Measurements from ENCODE around the gene ALG14.

Gene ALG14

DNA sequence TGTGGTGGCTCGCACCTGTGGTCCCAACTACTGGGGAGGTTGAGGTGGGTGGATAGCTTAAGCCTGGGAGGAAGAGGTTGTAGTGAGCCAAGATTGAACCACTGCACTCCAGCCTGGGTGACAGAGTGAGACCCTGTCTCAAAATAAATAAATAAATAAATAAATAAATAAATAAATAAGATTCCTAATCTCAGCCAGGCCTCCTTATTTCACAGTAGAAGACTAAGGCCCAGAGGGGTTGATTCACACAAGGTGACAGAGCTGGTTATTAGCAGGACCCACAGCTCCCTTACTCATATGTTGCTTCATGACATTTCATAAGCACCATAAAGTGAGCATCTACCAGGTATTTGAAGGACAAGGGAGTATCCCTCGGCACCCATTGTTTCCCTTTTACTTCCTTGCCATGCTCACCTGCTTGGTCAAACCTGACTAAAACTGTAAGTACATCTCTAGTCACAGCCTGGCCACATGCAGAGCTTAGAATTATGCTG, 32.7 kb downstream of the ALG14 start:
- in situ Hi-C loops (cut with HindIII; ENCODE audit: low sequenced_read_pairs) = no loop called here
- no peak overlapping the region for H3K4me3 ChIP-seq (ENCODE audit: low read depth, low read length)
- TF ChIP-seq, protein P1, sequence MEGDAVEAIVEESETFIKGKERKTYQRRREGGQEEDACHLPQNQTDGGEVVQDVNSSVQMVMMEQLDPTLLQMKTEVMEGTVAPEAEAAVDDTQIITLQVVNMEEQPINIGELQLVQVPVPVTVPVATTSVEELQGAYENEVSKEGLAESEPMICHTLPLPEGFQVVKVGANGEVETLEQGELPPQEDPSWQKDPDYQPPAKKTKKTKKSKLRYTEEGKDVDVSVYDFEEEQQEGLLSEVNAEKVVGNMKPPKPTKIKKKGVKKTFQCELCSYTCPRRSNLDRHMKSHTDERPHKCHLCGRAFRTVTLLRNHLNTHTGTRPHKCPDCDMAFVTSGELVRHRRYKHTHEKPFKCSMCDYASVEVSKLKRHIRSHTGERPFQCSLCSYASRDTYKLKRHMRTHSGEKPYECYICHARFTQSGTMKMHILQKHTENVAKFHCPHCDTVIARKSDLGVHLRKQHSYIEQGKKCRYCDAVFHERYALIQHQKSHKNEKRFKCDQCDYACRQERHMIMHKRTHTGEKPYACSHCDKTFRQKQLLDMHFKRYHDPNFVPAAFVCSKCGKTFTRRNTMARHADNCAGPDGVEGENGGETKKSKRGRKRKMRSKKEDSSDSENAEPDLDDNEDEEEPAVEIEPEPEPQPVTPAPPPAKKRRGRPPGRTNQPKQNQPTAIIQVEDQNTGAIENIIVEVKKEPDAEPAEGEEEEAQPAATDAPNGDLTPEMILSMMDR (IDR thresholded peaks at IDR 0.05; ENCODE audit: low read depth, low read length) = no peak
- no peak for DNase-seq (ENCODE audit: low read depth, low spot score)

DNA sequence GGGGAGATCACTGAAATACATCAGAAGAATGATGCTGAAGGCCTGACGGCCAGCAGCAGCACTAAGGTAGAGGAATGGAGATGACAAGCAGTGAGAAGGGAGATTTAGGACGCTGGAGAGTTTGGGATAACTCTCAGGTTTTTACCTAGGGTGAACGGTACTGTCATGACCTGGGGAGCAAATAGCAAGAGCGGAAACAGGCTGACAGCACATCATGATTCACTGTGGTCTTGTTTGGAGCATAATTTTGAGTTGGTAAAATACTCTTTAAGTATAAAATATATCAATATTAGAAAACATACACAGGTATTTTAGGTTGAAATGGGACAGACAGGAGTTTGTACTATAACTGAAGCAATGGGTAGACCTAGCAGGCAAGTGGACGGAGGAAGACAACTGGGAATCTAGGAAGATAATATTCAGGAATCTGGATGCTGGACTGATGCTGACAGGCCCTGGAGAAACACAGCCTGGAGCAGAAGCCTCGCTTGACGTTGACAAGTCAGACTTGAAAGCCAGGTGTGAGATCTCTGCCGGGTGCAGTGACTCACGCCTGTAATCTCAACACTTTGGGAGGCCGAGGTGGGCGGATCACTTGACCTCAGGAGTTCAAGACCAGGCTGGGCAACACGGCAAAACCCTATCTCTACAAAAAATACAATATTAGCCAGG, 33.3 kb downstream of the ALG14 start:
- TF ChIP-seq, protein P1 (IDR thresholded peaks at IDR 0.05; ENCODE audit: low read depth, low read length) = no peak
- no peak overlapping the region for H3K4me3 ChIP-seq (ENCODE audit: low read depth, low read length)
- in situ Hi-C loops (cut with HindIII; ENCODE audit: low sequenced_read_pairs) = no loop called here
- no peak for DNase-seq (ENCODE audit: low read depth, low spot score)

DNA sequence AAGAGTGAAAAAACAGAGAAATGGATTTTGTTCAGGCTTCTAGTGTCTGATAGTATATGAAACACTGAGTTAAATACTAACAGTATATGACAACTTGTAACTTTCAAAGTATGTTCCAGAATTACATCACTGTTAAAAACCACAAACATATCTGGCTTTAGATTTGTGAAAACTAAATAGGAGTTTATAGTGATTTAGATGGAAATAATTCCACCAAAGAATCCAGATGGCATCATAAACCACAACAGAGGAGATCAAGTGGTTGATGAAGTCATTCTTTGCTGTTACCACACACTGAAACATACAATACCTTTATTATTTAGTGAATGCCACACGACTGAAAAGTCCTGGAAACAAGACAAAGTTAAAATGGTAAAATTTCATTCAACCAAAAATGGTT, 37.2 kb downstream of the ALG14 start:
- TF ChIP-seq, protein P1 (IDR thresholded peaks at IDR 0.05; ENCODE audit: low read depth, low read length) = no peak
- H3K4me3 ChIP-seq (ENCODE audit: low read depth, low read length) = no peak overlapping the region
- in situ Hi-C loops (cut with HindIII; ENCODE audit: low sequenced_read_pairs) = no loop called here
- DNase-seq (ENCODE audit: low read depth, low spot score) = peak; percentile 96

DNA sequence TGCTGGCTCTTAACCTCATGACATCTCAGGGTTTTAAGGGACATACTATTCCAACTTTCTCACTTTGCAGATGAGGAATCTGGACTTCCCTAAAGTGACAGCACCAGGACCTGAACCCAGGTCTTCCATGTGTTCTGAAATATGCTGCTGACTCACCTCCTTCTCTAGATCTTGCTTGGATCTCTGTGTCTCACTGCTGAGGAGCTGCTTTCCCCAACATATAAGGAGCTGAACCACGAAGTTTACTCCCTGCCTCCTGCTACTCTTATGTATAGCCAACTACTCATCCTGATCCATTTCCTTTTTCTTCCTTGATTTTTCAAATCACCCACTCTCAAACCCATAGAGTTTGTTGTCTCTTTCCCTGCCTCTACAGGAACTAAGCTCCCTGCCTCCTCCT, 38.2 kb downstream of the ALG14 start:
- DNase-seq (ENCODE audit: low read depth, low spot score) = no peak
- in situ Hi-C loops (cut with HindIII; ENCODE audit: low sequenced_read_pairs) = no loop called here
- TF ChIP-seq, protein P1 (IDR thresholded peaks at IDR 0.05; ENCODE audit: low read depth, low read length) = no peak
- H3K4me3 ChIP-seq (ENCODE audit: low read depth, low read length) = no peak overlapping the region

DNA sequence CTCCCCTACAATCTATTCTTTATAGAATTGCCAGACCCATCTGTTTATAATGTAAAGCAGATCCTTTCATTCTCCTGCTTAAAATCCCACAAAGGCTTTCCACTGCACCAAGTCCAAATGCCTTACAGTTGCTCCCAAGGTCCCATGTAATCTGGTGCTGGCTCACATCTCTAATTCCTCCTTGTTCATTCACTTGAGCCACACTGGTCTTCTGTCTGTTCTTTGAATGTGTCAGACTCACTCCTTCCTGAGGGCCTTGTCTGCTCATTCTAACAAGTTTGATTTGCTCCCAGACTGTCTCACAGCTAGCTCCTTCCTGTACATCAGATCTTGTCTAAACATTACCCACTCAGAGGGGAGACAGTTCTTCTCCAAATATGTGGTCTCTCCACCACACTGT, 38.9 kb downstream of the ALG14 start:
- no peak for DNase-seq (ENCODE audit: low read depth, low spot score)
- in situ Hi-C loops (cut with HindIII; ENCODE audit: low sequenced_read_pairs) = no loop called here
- TF ChIP-seq, protein P1 (IDR thresholded peaks at IDR 0.05; ENCODE audit: low read depth, low read length) = no peak

DNA sequence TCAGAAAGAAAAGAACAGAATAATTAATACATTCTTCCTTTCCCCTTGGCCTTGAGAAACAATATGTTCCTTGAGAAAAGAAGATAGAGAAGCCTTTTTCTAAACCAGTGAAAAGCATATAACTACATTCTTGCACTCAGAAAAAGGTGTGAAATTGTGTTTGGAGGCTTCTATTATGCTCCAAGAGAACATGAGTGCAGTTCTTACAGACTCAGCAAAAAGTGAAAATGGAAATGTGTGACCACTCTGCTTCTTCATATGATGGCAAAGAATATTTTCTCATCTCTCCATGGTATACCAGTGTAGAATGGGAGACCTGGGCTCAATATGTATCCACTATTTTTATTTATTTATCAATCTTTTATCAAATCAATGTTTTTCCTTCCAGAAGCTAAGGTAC, 43.2 kb downstream of the ALG14 start:
- TF ChIP-seq, protein P1 (IDR thresholded peaks at IDR 0.05; ENCODE audit: low read depth, low read length) = no peak
- DNase-seq (ENCODE audit: low read depth, low spot score) = no peak
- H3K4me3 ChIP-seq (ENCODE audit: low read depth, low read length) = no peak overlapping the region
- in situ Hi-C loops (cut with HindIII; ENCODE audit: low sequenced_read_pairs) = no loop called here

More for the DNA sequence above, 38.9 kb downstream of the ALG14 start:
- no peak overlapping the region for H3K4me3 ChIP-seq (ENCODE audit: low read depth, low read length)

Measured in astrocyte of the spinal cord (primary cell).